ENCODE measurements around the gene GPR68. TPM values are rescaled to one million over a fixed set of nuclear protein-coding genes. Genes with fewer than 3 reads are reported as not detected.

The GPR68 gene
- total and polyA plus RNA-seq, 2 of the 4 experiments (the other 2 are of a cell fraction), result 0.72 to 0.94 TPM

DNA sequence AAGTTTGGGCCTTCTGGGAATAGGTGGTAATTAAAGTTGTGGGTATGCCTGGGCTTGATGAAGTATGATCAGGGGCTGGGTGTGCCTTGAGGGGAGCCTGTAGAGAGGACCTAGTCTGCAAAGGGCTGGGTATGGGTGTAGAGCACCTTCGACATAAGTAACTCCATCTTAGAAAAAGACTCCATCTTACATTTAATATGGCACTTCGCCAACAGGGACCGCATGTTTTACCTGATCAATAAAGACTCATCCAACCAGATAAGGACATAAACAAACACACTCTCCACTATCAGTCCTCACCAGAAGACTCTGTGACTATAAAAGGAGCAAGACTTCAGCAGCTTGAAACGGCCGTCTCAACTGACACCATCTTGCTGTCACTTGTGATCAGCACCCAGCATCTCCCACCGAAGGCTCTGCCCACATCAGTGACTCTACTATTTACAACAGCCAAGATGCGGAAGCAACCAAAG, 23.5 kb upstream of the GPR68 start:
- Histone ChIP-seq H3K9me3 (ENCODE audit: control insufficient read depth, insufficient read depth, low read length) (no peaks in the 10 kb centered on the region), H2BK5ac (ENCODE audit: low read depth, low read length, poor library complexity, severe bottlenecking) (no peak overlapping the region), H3K56ac (ENCODE audit: extremely low read depth, insufficient read depth, low read length) (no peak overlapping the region), H3K36me3 (ENCODE audit: control insufficient read depth, insufficient read depth, low read length) (no peaks in the 10 kb centered on the region), H3K4ac (ENCODE audit: low read depth, low read length) (no peak overlapping the region), H3K9ac (ENCODE audit: low read depth, low read length) (no peak overlapping the region), H2BK15ac (ENCODE audit: low read depth, low read length) (no peak overlapping the region), H3K79me1 (ENCODE audit: low read depth in 1 of 2, low read length in 2 of 2) (no peaks in the 10 kb centered on the region), H3K9me1 (ENCODE audit: insufficient read depth, low read length) (no peaks in the 10 kb centered on the region), H3K14ac (replicated peaks; ENCODE audit: low read depth, low read length) (no peak overlapping the region), H3K23ac (ENCODE audit: low read depth, low read length) (no peak overlapping the region), H2AFZ (replicated peaks; ENCODE audit: low read length, poor library complexity) (no peak overlapping the region), H2BK20ac (ENCODE audit: low read depth, low read length) (no peak overlapping the region), H4K5ac (ENCODE audit: low read depth, low read length) (no peak overlapping the region), H4K91ac (ENCODE audit: insufficient read depth, low read depth, low read length) (no peak overlapping the region), H4K20me1 (ENCODE audit: insufficient read depth, low read length) (no peaks in the 10 kb centered on the region), H3K27ac (ENCODE audit: insufficient read depth, low read length) (no peak overlapping the region), H3K27me3 (ENCODE audit: control insufficient read depth, insufficient read depth, low read length) (peaks cover 40% of the 10 kb centered on the region), H3K4me1 (ENCODE audit: control insufficient read depth, insufficient read depth, low read length) (no peaks in the 10 kb centered on the region; the same call in 1 of the 2 replicates), H2BK120ac (ENCODE audit: low read depth, low read length) (no peak overlapping the region), H3K4me2 (ENCODE audit: low read depth, low read length) (no peak overlapping the region), H3K18ac (ENCODE audit: low read depth, low read length) (no peak overlapping the region), H3K4me3 (ENCODE audit: insufficient read depth, low read depth, low read length) (no peak overlapping the region), H2AK9ac (replicated peaks; ENCODE audit: low read depth, low read length, poor library complexity) (no peak overlapping the region), H4K8ac (ENCODE audit: low read depth in 2 of 2, low read length in 2 of 2) (no peak overlapping the region), H2AK5ac (ENCODE audit: low read depth, low read length) (no peak overlapping the region)
- intact Hi-C loops (cut with micrococcal nuclease), result no loop called here
- ChIA-PET CTCF (no interaction called here), POLR2A (ENCODE audit: unreplicated experiment) (no interaction called here)
- no peak for TF ChIP-seq POLR2A (IDR thresholded peaks at IDR 0.05; ENCODE audit: low read depth, low read length)
- TF ChIP-seq RAD21 (IDR thresholded peaks at IDR 0.05; ENCODE audit: low read length), result no peak
- TF ChIP-seq MAZ (IDR thresholded peaks at IDR 0.05; ENCODE audit: borderline replicate concordance, low read depth, low read length), result no peak
- no peak for TF ChIP-seq NFE2L2 (IDR thresholded peaks at IDR 0.05; ENCODE audit: low read depth, low read length)
- TF ChIP-seq BHLHE40 (IDR thresholded peaks at IDR 0.05; ENCODE audit: low read depth, low read length), result no peak
- TF ChIP-seq MAFK (IDR thresholded peaks at IDR 0.05; ENCODE audit: low read depth, low read length), result no peak
- no peak for TF ChIP-seq RFX5 (IDR thresholded peaks at IDR 0.05; ENCODE audit: low read depth, low read length)
- TF ChIP-seq, protein P1, sequence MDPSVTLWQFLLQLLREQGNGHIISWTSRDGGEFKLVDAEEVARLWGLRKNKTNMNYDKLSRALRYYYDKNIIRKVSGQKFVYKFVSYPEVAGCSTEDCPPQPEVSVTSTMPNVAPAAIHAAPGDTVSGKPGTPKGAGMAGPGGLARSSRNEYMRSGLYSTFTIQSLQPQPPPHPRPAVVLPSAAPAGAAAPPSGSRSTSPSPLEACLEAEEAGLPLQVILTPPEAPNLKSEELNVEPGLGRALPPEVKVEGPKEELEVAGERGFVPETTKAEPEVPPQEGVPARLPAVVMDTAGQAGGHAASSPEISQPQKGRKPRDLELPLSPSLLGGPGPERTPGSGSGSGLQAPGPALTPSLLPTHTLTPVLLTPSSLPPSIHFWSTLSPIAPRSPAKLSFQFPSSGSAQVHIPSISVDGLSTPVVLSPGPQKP (IDR thresholded peaks at IDR 0.05; ENCODE audit: borderline replicate concordance, low read depth, low read length), result no peak
- TF ChIP-seq CHD1 (IDR thresholded peaks at IDR 0.05; ENCODE audit: low read depth, low read length), result no peak
- no peak for TF ChIP-seq SMC3 (IDR thresholded peaks at IDR 0.05; ENCODE audit: low read depth, low read length)
- no peak for TF ChIP-seq CEBPB (IDR thresholded peaks at IDR 0.05; ENCODE audit: low read depth, low read length)
- no peak for TF ChIP-seq MXI1 (IDR thresholded peaks at IDR 0.05; ENCODE audit: borderline replicate concordance, low read depth, low read length)
- TF ChIP-seq, protein P2, sequence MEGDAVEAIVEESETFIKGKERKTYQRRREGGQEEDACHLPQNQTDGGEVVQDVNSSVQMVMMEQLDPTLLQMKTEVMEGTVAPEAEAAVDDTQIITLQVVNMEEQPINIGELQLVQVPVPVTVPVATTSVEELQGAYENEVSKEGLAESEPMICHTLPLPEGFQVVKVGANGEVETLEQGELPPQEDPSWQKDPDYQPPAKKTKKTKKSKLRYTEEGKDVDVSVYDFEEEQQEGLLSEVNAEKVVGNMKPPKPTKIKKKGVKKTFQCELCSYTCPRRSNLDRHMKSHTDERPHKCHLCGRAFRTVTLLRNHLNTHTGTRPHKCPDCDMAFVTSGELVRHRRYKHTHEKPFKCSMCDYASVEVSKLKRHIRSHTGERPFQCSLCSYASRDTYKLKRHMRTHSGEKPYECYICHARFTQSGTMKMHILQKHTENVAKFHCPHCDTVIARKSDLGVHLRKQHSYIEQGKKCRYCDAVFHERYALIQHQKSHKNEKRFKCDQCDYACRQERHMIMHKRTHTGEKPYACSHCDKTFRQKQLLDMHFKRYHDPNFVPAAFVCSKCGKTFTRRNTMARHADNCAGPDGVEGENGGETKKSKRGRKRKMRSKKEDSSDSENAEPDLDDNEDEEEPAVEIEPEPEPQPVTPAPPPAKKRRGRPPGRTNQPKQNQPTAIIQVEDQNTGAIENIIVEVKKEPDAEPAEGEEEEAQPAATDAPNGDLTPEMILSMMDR (conservative IDR thresholded peaks at IDR 0.05; ENCODE audit: low read depth, low read length), result no peak
- no peak for TF ChIP-seq RCOR1 (IDR thresholded peaks at IDR 0.05; ENCODE audit: insufficient replicate concordance, low read length)
- TF ChIP-seq, protein P3, sequence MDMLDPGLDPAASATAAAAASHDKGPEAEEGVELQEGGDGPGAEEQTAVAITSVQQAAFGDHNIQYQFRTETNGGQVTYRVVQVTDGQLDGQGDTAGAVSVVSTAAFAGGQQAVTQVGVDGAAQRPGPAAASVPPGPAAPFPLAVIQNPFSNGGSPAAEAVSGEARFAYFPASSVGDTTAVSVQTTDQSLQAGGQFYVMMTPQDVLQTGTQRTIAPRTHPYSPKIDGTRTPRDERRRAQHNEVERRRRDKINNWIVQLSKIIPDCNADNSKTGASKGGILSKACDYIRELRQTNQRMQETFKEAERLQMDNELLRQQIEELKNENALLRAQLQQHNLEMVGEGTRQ (IDR thresholded peaks at IDR 0.05; ENCODE audit: low read depth, low read length), result no peak
- TF ChIP-seq FOS (IDR thresholded peaks at IDR 0.05; ENCODE audit: low read depth, low read length), result no peak
- ATAC-seq (ENCODE audit: low read depth), result no peak
- BruUV-seq (replicated peaks), result no TSS peak
- dilution Hi-C loops (cut with HindIII; ENCODE audit: low sequenced_read_pairs, unreplicated experiment), result no loop called here
- WGBS, 2 experiments (ENCODE audit: extremely low coverage in 2 of 2, insufficient read length in 1 of 2), result 100% methylated on average over 3 of the region's 7 CpGs; no CpG with 5 or more reads in 1 of the 2 experiments
- DNase-seq, result no peak
- in situ Hi-C loops (cut with MboI; ENCODE audit: low sequenced_read_pairs), result no loop called here

Measured in IMR-90 (cell line).